HG03575 (cell line): ENCODE results near the gene APLNR.

ENCODE experiments used
- ATAC-seq: cut with Tn5 transposase; IDR thresholded peaks from one replicate; pipeline ENCODE4 v1.9.1; 2021; ENCODE audit not compliant: unreplicated experiment, insufficient number of reproducible peaks, low FRiP score; ENCODE audit errors: extremely low read depth

The APLNR gene

GRCh38 chr11:57224128-57224527 lies 12.9 kb downstream of the APLNR start:
- ATAC-seq = no peak

GRCh38 chr11:57223601-57224000 lies 13.4 kb downstream of the APLNR start:
- ATAC-seq = no peak

- ATAC-seq = no peak
Observed at GRCh38 chr11:57222239-57222638, 14.8 kb downstream of the APLNR start.

GRCh38 chr11:57219021-57219627 lies 17.9 kb downstream of the APLNR start:
- no peak for ATAC-seq

- no peak for ATAC-seq
Observed at GRCh38 chr11:57217053-57217452, 20.0 kb downstream of the APLNR start.

GRCh38 chr11:57216463-57216862 lies 20.6 kb downstream of the APLNR start:
- no peak for ATAC-seq

GRCh38 chr11:57214494-57214893 lies 22.6 kb downstream of the APLNR start:
- ATAC-seq = no peak

GRCh38 chr11:57214098-57214417 lies 23.0 kb downstream of the APLNR start:
- no peak for ATAC-seq

- ATAC-seq = no peak
Observed at GRCh38 chr11:57213342-57214097, 23.5 kb downstream of the APLNR start.

- no peak for ATAC-seq
Observed at GRCh38 chr11:57210781-57211180, 26.3 kb downstream of the APLNR start.

GRCh38 chr11:57207168-57207567 lies 29.9 kb downstream of the APLNR start:
- no peak for ATAC-seq

GRCh38 chr11:57205041-57205641 lies 31.9 kb downstream of the APLNR start:
- ATAC-seq = no peak

- ATAC-seq = no peak
Observed at GRCh38 chr11:57203882-57204480, 33.1 kb downstream of the APLNR start.

GRCh38 chr11:57203359-57203758 lies 33.7 kb downstream of the APLNR start:
- no peak for ATAC-seq

- ATAC-seq = no peak
Observed at GRCh38 chr11:57202281-57202680, 34.8 kb downstream of the APLNR start.

GRCh38 chr11:57200917-57201316 lies 36.1 kb downstream of the APLNR start:
- no peak for ATAC-seq

- no peak for ATAC-seq
Observed at GRCh38 chr11:57199330-57199729, 37.7 kb downstream of the APLNR start.

GRCh38 chr11:57197762-57198161 lies 39.3 kb downstream of the APLNR start:
- ATAC-seq = no peak

- ATAC-seq = no peak
Observed at GRCh38 chr11:57196596-57196995, 40.5 kb downstream of the APLNR start.

GRCh38 chr11:57192316-57192715 lies 44.7 kb downstream of the APLNR start:
- ATAC-seq = no peak
